ENCODE measurements around the gene SFRP4.
"Not testable (repeated sequence)": the region's sequence is repeated elsewhere in the genome, so short reads cannot be mapped to it uniquely, and the experiment has no call there.

Gene SFRP4

DNA sequence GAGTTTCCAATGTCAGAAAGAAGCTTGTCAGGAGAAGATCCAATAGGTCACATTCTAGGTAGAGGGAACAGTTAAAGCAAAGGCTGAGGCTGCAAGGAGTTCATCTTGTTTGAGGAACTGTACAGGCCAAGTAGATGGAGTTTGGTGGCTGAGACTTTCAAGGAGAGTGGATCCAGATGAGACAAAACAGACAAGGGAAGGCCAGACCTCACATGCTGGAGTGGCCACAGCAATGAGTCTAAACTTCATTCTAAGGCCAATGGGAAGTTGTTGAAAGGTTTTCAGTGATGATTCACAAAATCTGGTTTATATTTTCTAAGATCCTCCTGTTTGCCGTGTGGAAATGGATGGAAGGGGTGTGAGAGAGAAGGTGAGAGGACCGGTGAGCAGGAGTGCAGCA is 43.9 kb upstream of the SFRP4 start:
- no peaks in the 10 kb centered on the region for H3K4me1 ChIP-seq (ENCODE audit: control insufficient read depth, low read length)
- TF ChIP-seq EZH2phosphoT487 (IDR thresholded peaks at IDR 0.05; ENCODE audit: borderline replicate concordance, low read length) = no peak
- TF ChIP-seq, protein P1, sequence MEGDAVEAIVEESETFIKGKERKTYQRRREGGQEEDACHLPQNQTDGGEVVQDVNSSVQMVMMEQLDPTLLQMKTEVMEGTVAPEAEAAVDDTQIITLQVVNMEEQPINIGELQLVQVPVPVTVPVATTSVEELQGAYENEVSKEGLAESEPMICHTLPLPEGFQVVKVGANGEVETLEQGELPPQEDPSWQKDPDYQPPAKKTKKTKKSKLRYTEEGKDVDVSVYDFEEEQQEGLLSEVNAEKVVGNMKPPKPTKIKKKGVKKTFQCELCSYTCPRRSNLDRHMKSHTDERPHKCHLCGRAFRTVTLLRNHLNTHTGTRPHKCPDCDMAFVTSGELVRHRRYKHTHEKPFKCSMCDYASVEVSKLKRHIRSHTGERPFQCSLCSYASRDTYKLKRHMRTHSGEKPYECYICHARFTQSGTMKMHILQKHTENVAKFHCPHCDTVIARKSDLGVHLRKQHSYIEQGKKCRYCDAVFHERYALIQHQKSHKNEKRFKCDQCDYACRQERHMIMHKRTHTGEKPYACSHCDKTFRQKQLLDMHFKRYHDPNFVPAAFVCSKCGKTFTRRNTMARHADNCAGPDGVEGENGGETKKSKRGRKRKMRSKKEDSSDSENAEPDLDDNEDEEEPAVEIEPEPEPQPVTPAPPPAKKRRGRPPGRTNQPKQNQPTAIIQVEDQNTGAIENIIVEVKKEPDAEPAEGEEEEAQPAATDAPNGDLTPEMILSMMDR (IDR thresholded peaks at IDR 0.05; ENCODE audit: low read depth, low read length, poor library complexity, severe bottlenecking) = no peak
- H3K27me3 ChIP-seq (ENCODE audit: control insufficient read depth, low read length) = no peaks in the 10 kb centered on the region

DNA sequence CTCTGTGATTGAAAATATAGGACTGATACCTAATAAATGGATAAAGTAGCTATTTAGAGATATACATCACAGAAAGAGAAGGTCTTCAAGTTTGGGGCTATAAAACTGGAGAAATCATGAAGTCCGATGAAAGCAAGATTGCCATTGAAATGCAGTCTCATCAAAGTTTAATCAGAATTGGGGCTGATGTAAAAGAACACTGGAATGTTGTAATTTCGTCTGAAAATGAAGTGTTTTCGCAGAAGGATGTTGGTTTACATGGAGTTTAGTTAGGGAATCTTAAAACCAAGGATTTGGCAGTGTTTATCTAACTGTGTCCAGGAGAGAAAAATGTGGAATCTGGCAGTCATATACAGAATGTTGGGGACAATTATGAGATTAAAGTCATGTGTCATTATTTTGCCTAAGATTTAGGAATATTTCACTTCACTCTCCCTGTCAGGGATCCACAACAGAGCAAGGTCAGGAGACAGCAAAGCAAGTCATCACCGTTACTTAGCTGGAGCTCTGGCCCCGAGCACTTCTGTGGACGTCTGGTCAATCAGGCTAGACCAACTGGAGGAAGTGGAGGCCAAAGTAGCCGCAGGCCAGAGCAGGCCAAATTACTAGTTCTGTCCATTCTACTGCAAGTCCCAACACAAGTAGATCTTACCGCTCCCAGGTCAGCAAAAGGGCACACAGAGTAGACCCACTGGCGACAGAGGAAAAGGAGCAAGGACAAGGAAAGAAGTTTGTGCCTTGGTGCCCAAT is 40.8 kb upstream of the SFRP4 start:
- H3K4me3 ChIP-seq (ENCODE audit: low read length) = no peak overlapping the region
- TF ChIP-seq, protein P1 (IDR thresholded peaks at IDR 0.05; ENCODE audit: low read depth, low read length, poor library complexity, severe bottlenecking) = no peak
- H4K20me1 ChIP-seq (ENCODE audit: control insufficient read depth, insufficient read depth, low read depth, low read length) = no peaks in the 10 kb centered on the region
- no peaks in the 10 kb centered on the region for H3K36me3 ChIP-seq (ENCODE audit: control insufficient read depth, low read length)
- no peaks in the 10 kb centered on the region for H3F3A ChIP-seq (ENCODE audit: control insufficient read depth, insufficient read depth)
- H3K9me3 ChIP-seq (ENCODE audit: control insufficient read depth, insufficient read depth, low read length) = no peaks in the 10 kb centered on the region
- no peak overlapping the region for H3K27ac ChIP-seq (ENCODE audit: low read depth, low read length)
- H3K4me2 ChIP-seq (ENCODE audit: low read length) = no peak overlapping the region
- no peaks in the 10 kb centered on the region for H3K79me2 ChIP-seq (ENCODE audit: control insufficient read depth, low read length)
- no peaks in the 10 kb centered on the region; the same call in 1 of the 2 replicates for H3K9me2 ChIP-seq (replicated peaks; ENCODE audit: control insufficient read depth, low read length)
- no peaks in the 10 kb centered on the region for H3K4me1 ChIP-seq (ENCODE audit: control insufficient read depth, low read length)
- H3K27me3 ChIP-seq (ENCODE audit: control insufficient read depth, low read length) = no peaks in the 10 kb centered on the region

More for the DNA sequence above, 43.9 kb upstream of the SFRP4 start:
- no peak overlapping the region for H3K27ac ChIP-seq (ENCODE audit: low read depth, low read length)
- no peaks in the 10 kb centered on the region for H3F3A ChIP-seq (ENCODE audit: control insufficient read depth, insufficient read depth)
- no peak overlapping the region for H3K4me3 ChIP-seq (ENCODE audit: low read length)
- H3K9me3 ChIP-seq (ENCODE audit: control insufficient read depth, insufficient read depth, low read length) = no peaks in the 10 kb centered on the region
- no peaks in the 10 kb centered on the region; the same call in 1 of the 2 replicates for H3K9me2 ChIP-seq (replicated peaks; ENCODE audit: control insufficient read depth, low read length)
- no peak overlapping the region for H3K4me2 ChIP-seq (ENCODE audit: low read length)
- H3K79me2 ChIP-seq (ENCODE audit: control insufficient read depth, low read length) = no peaks in the 10 kb centered on the region
- H4K20me1 ChIP-seq (ENCODE audit: control insufficient read depth, insufficient read depth, low read depth, low read length) = no peaks in the 10 kb centered on the region
- H3K36me3 ChIP-seq (ENCODE audit: control insufficient read depth, low read length) = no peaks in the 10 kb centered on the region

DNA sequence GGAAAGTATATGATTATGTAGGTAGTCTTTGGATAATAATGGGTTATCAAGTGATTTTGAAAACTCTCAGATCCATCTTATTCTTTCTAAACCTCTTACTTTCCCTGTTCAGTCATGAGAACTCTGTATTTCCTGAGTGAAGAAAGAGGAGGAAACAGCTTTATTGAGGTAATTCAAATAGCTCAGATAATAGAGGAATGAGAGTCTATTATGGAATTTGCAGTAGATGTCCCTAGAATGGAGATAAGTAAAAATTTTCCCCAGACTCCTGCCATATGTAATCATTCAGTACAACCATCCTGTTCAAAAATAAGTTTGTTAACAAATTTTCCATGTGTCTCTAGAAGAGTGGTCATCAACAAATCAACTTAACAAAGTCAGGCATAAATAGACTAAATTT is 40.2 kb upstream of the SFRP4 start:
- Histone ChIP-seq H3K79me2 (ENCODE audit: control insufficient read depth, low read length) (no peaks in the 10 kb centered on the region), H3F3A (ENCODE audit: control insufficient read depth, insufficient read depth) (no peaks in the 10 kb centered on the region), H3K36me3 (ENCODE audit: control insufficient read depth, low read length) (no peaks in the 10 kb centered on the region), H3K9me3 (ENCODE audit: control insufficient read depth, insufficient read depth, low read length) (no peaks in the 10 kb centered on the region), H4K20me1 (ENCODE audit: control insufficient read depth, insufficient read depth, low read depth, low read length) (no peaks in the 10 kb centered on the region), H3K4me2 (ENCODE audit: low read length) (no peak overlapping the region), H3K27me3 (ENCODE audit: control insufficient read depth, low read length) (no peaks in the 10 kb centered on the region), H3K4me1 (ENCODE audit: control insufficient read depth, low read length) (no peaks in the 10 kb centered on the region), H3K4me3 (ENCODE audit: low read length) (no peak overlapping the region), H3K27ac (ENCODE audit: low read depth, low read length) (no peak overlapping the region), H3K9me2 (replicated peaks; ENCODE audit: control insufficient read depth, low read length) (no peaks in the 10 kb centered on the region; the same call in 1 of the 2 replicates)
- TF ChIP-seq, protein P1 (IDR thresholded peaks at IDR 0.05; ENCODE audit: low read depth, low read length, poor library complexity, severe bottlenecking) = no peak
- TF ChIP-seq EZH2phosphoT487 (IDR thresholded peaks at IDR 0.05; ENCODE audit: borderline replicate concordance, low read length) = no peak

DNA sequence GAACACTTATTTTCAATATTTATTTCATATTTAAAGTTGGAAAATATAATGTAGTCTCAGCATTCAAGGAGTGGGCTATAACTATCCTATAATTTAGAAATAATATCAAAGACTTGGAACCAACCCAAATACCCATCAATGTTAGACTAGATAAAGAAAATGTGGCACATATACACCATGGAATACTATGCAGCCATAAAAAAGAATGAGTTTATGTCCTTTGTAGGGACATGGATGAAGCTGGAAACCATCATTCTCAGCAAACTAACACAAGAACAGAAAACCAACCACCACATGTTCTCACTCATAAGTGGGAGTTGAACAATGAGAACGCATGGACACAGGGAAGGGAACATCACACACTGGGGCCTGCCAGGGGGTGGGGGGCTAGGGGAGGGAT is 37.6 kb upstream of the SFRP4 start:
- not testable (repeated sequence) for H3K4me3 ChIP-seq (ENCODE audit: low read length); H3K36me3 ChIP-seq (ENCODE audit: control insufficient read depth, low read length); H3F3A ChIP-seq (ENCODE audit: control insufficient read depth, insufficient read depth)

More for the DNA sequence above, 37.6 kb upstream of the SFRP4 start:
- H3K9me3 ChIP-seq (ENCODE audit: control insufficient read depth, insufficient read depth, low read length); H3K9me2 ChIP-seq (replicated peaks; ENCODE audit: control insufficient read depth, low read length); H3K27ac ChIP-seq (ENCODE audit: low read depth, low read length); H3K4me2 ChIP-seq (ENCODE audit: low read length); H3K27me3 ChIP-seq (ENCODE audit: control insufficient read depth, low read length); H3K4me1 ChIP-seq (ENCODE audit: control insufficient read depth, low read length); H3K79me2 ChIP-seq (ENCODE audit: control insufficient read depth, low read length); H4K20me1 ChIP-seq (ENCODE audit: control insufficient read depth, insufficient read depth, low read depth, low read length): not testable (repeated sequence)

All from DOHH2 (cell line).